DLD1 (cell line): ENCODE measurements around the gene RSPH6A.
"Not testable (repeated sequence)": the region's sequence is repeated elsewhere in the genome, so short reads cannot be mapped to it uniquely, and the experiment has no call there.

Source experiments
- in situ Hi-C: cut with HindIII; loops from 2 replicates; pipeline ENCODE4 v1.10.0; 2017; ENCODE audit warnings: low sequenced_read_pairs

RSPH6A gene

GRCh38 chr19:45766869-45767346 lies 48.2 kb downstream of the RSPH6A start:
- in situ Hi-C loops, result no loop called here

GRCh38 chr19:45766296-45766868 lies 48.7 kb downstream of the RSPH6A start:
- in situ Hi-C loops, result no loop called here

GRCh38 chr19:45765702-45766295 lies 49.3 kb downstream of the RSPH6A start:
- in situ Hi-C loops, result no loop called here

GRCh38 chr19:45764945-45765701 lies 50.0 kb downstream of the RSPH6A start:
- in situ Hi-C loops, result no loop called here

- in situ Hi-C loops, result no loop called here
These were observed 50.6 kb downstream of the RSPH6A start for GRCh38 chr19:45764475-45764874.

- in situ Hi-C loops, result no loop called here
These were observed 51.3 kb downstream of the RSPH6A start for GRCh38 chr19:45763691-45764294.

GRCh38 chr19:45762870-45763631 lies 52.1 kb downstream of the RSPH6A start:
- in situ Hi-C loops, result no loop called here

GRCh38 chr19:45761714-45762113 lies 53.4 kb downstream of the RSPH6A start:
- in situ Hi-C loops, result no loop called here

GRCh38 chr19:45758921-45759320 lies 56.2 kb downstream of the RSPH6A start:
- in situ Hi-C loops, result no loop called here

- in situ Hi-C loops, result no loop called here
These were observed 57.4 kb downstream of the RSPH6A start for GRCh38 chr19:45757695-45758094.

GRCh38 chr19:45754323-45754722 lies 60.8 kb downstream of the RSPH6A start:
- in situ Hi-C loops, result no loop called here

GRCh38 chr19:45753548-45753947 lies 61.6 kb downstream of the RSPH6A start:
- in situ Hi-C loops, result no loop called here

- in situ Hi-C loops, result no loop called here
These were observed 62.5 kb downstream of the RSPH6A start for GRCh38 chr19:45752639-45753038.

- in situ Hi-C loops, result not testable (repeated sequence)
These were observed 63.6 kb downstream of the RSPH6A start for GRCh38 chr19:45751483-45751882.

GRCh38 chr19:45747513-45747912 lies 67.6 kb downstream of the RSPH6A start:
- in situ Hi-C loops, result no loop called here

GRCh38 chr19:45746866-45747265 lies 68.2 kb downstream of the RSPH6A start:
- in situ Hi-C loops, result no loop called here
